Stomach (tissue), 9 donors: Measurements from ENCODE around the gene PFDN5. TPM values are rescaled to one million over a fixed set of nuclear protein-coding genes. Genes with fewer than 3 reads are reported as not detected.
A peak's percentile ranks its signal among the peaks of the same experiment; 100 is the strongest.
"Not testable (repeated sequence)": the region's sequence is repeated elsewhere in the genome, so short reads cannot be mapped to it uniquely, and the experiment has no call there.

Experiments used
- DNase-seq, 2 donors: peaks; one replicate each; pipeline versions ENCODE4 v3.0.0 to v3.0.0-alpha.2; 2013 to 2019
- H3K27ac ChIP-seq, 5 donors: fragments of 200-600 bp in 4 of 5; sonication (generic) in 4 of 5; one replicate each; pipeline ENCODE4 v1.5.1; 2013 to 2019; ENCODE audit warnings: mild to moderate bottlenecking in 1 of 5, moderate library complexity in 1 of 5
- H3K27me3 ChIP-seq, 3 donors: fragments of 200-600 bp; sonication (generic); one replicate each; pipeline ENCODE4 v1.5.1; 2017 to 2019; ENCODE audit warnings: mixed run types in 1 of 3
- H3K36me3 ChIP-seq, 4 donors: fragments of 200-600 bp; sonication (generic); 1 replicate in 3 of 4; 2 replicates in 1 of 4; pipeline ENCODE4 v1.5.1; 2016 to 2019
- H3K4me1 ChIP-seq, 4 donors: fragments of 200-600 bp; sonication (generic); one replicate each; pipeline ENCODE4 v1.5.1; 2016 to 2019
- H3K4me3 ChIP-seq, 4 donors: fragments of 200-600 bp; sonication (generic) in 3 of 4; one replicate each; pipeline ENCODE4 v1.5.1; 2016 to 2019; ENCODE audit warnings: mild to moderate bottlenecking in 1 of 4
- H3K9me3 ChIP-seq, 4 donors: fragments of 200-600 bp; sonication (generic); one replicate each; pipeline ENCODE4 v1.5.1; 2016 to 2019
- EP300 ChIP-seq: sonication (generic); formaldehyde crosslinking; IDR thresholded peaks from one replicate; pipeline ENCODE4 v1.6.1; 2017; ENCODE audit warnings: antibody characterized with exemption
- POLR2A ChIP-seq, 4 donors: fragments of 450-650 bp; IDR thresholded peaks; one replicate each; pipeline ENCODE4 v1.6.1; 2016; ENCODE audit warnings: antibody characterized with exemption in 4 of 4, control low read depth in 2 of 4, mild to moderate bottlenecking in 1 of 4, moderate library complexity in 1 of 4
- POLR2AphosphoS5 ChIP-seq, 3 donors: sonication (generic); formaldehyde crosslinking; IDR thresholded peaks; one replicate each; pipeline ENCODE4 v1.6.1; 2016; ENCODE audit warnings: antibody characterized with exemption in 3 of 3
- WGBS, 5 donors: extraction: QIAGEN DNeasy Blood & Tissue Kit in 3 of 5; methylation state at CpG; one replicate each; pipeline versions ENCODE4 v1.1.5 to v1.1.7; 2013 to 2018; 5-methylcytosine and 5-hydroxymethylcytosine counted together
- intact Hi-C: fragments of 100-400 bp; cut with DNase I; formaldehyde crosslinking; loops from one replicate; pipeline ENCODE4 v1.15.1; 2023; ENCODE audit warnings: low total_unique reads
- polyA plus RNA-seq, 3 donors: library from polyadenylated mRNA; stranded (reverse); fragments of 200-250 nt; gene quantifications; one replicate each; pipeline ENCODE4 v1.2.3, GENCODE V29; 2013
- total RNA-seq, 5 donors: library from RNA; depleted of rRNA; stranded (reverse); fragments of >200 nt; gene quantifications; one replicate each; pipeline versions ENCODE4 v1.1.0 to v1.2.3, GENCODE V29; 2014 to 2016
- TF ChIP-seq, protein P1 (sequence below), 7 experiments: fragments of 450-650 bp in 4 of 7; fragments of 200-600 bp in 3 of 7; sonication (generic) in 3 of 7; IDR thresholded peaks; one replicate each; pipeline ENCODE4 v1.5.1; 2016 to 2019; ENCODE audit warnings: antibody characterized with exemption in 7 of 7, control low read depth in 2 of 7, mild to moderate bottlenecking in 1 of 7
- donor health status: healthy with polysubstance abuse.
- donor health status: Bipolar disorder and iron deficiency.
- donor health status: healthy.

The PFDN5 gene
- total and polyA plus RNA-seq, 8 donors: 207 to 1,886 (median 560) TPM

DNA sequence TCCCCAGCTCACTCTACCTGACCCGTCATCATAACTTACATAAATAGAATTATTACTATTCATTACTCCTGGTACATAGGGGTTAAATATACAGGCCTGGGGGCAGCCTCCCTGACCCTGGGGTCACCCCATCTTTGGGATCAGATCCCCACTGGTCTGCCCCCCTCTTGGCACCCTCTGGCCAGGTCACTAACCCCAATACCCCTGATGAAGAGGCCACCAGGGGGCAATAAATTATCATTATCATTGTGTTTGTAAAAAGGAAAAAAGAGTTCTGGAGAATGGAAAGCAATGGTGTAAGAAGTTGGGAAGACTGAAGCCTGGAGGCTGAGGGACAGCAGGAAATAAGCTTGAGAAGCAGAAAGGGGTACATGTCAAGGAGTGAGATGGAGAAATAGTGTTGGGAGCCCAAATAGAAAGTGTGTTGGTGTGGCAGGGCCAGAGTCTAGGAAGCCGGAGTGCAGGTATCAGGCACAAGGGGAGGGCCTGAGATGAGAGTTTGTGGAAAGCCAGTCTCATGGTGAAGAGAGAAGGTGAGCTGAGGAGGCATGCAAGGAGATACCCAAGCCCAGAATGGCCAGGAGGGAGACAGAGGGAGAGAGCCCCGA, 32.2 kb downstream of the PFDN5 start:
- TF ChIP-seq EP300 (no peak), POLR2AphosphoS5 (IDR thresholded peaks at IDR 0.05) (no peak), POLR2A (IDR thresholded peaks at IDR 0.05) (no peak)
- TF ChIP-seq, protein P1, sequence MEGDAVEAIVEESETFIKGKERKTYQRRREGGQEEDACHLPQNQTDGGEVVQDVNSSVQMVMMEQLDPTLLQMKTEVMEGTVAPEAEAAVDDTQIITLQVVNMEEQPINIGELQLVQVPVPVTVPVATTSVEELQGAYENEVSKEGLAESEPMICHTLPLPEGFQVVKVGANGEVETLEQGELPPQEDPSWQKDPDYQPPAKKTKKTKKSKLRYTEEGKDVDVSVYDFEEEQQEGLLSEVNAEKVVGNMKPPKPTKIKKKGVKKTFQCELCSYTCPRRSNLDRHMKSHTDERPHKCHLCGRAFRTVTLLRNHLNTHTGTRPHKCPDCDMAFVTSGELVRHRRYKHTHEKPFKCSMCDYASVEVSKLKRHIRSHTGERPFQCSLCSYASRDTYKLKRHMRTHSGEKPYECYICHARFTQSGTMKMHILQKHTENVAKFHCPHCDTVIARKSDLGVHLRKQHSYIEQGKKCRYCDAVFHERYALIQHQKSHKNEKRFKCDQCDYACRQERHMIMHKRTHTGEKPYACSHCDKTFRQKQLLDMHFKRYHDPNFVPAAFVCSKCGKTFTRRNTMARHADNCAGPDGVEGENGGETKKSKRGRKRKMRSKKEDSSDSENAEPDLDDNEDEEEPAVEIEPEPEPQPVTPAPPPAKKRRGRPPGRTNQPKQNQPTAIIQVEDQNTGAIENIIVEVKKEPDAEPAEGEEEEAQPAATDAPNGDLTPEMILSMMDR (IDR thresholded peaks at IDR 0.05): peak in 2 of 7 experiments; percentile 8 to 15
- DNase-seq: no peak
- H3K36me3 ChIP-seq: no peaks in the 10 kb centered on the region
- intact Hi-C loops: no loop called here
- WGBS, 5 donors: 70 to 84% (median 81%) methylated on average over 3 of the region's 3 CpGs
- H3K4me3 ChIP-seq: no peak overlapping the region
- H3K4me1 ChIP-seq: peaks cover 10 to 29% (median 28%) of the 10 kb centered on the region in 4 donors
- no peaks in the 10 kb centered on the region for H3K9me3 ChIP-seq
- H3K27me3 ChIP-seq: peaks cover 0 to 28% (median 0%) of the 10 kb centered on the region in 3 donors
- no peak overlapping the region for H3K27ac ChIP-seq

DNA sequence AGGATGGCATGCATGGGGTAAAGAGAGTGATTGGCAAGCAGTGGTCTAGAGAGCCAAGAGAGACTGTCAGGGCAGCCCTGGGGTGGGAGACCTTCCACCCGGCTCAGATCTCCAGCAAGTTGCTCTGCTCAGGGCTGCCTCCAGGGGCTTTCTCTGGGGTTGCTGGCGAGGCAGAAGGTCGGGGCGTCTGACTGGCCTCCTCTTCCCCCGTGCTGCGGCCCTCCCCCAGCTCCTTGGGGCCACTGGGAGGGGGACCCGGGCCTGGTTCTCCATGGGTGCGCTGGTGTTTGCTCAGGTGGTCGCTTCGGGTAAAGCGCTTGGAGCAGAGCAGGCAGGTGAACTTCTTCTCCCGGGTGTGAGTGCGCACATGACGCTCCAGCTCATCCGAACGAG, 32.7 kb downstream of the PFDN5 start:
- peak in 1 of 2 donors; percentile 40 for DNase-seq
- no peak overlapping the region for H3K27ac ChIP-seq
- no peaks in the 10 kb centered on the region for H3K36me3 ChIP-seq
- H3K27me3 ChIP-seq: peaks cover 0 to 33% (median 0%) of the 10 kb centered on the region in 3 donors
- TF ChIP-seq, protein P1 (IDR thresholded peaks at IDR 0.05): no peak
- TF ChIP-seq POLR2AphosphoS5 (IDR thresholded peaks at IDR 0.05) (no peak), EP300 (no peak), POLR2A (IDR thresholded peaks at IDR 0.05) (no peak)
- no peaks in the 10 kb centered on the region for H3K9me3 ChIP-seq
- intact Hi-C loops: no loop called here
- no peak overlapping the region for H3K4me3 ChIP-seq
- H3K4me1 ChIP-seq: peaks cover 10 to 29% (median 28%) of the 10 kb centered on the region in 4 donors
- WGBS, 5 donors: 39 to 53% (median 48%) methylated on average over 3 to 16 of the region's 16 CpGs

DNA sequence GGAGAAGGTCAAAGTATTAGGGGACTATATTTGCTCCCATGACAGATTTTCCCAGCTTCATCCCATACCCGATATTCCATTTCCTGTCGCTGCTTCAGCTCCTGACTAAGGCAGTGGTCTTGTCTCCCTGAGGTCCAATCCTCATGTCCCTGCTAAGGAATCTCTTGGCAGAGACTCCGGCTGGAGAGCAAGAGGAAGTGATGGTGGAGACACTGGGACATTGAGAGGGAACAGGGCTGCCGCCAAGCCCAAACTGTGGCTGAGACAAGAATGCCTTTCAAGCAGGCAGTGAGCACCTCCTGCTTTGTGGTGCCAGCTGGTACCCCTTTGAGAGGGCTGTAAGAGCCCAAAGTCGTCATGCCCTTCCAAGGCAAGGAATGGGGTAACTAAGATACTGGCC, 35.3 kb downstream of the PFDN5 start:
- no peaks in the 10 kb centered on the region for H3K9me3 ChIP-seq
- peaks cover 0 to 56% (median 2%) of the 10 kb centered on the region in 3 donors for H3K27me3 ChIP-seq
- peaks cover 0 to 9% (median 6%) of the 10 kb centered on the region in 4 donors for H3K4me1 ChIP-seq
- H3K36me3 ChIP-seq: no peaks in the 10 kb centered on the region
- TF ChIP-seq EP300: no peak
- TF ChIP-seq, protein P1 (IDR thresholded peaks at IDR 0.05): no peak
- no peak for TF ChIP-seq POLR2AphosphoS5 (IDR thresholded peaks at IDR 0.05)
- no peak for TF ChIP-seq POLR2A (IDR thresholded peaks at IDR 0.05)
- intact Hi-C loops: no loop called here
- H3K27ac ChIP-seq: no peak overlapping the region
- DNase-seq: peak in 1 of 2 donors; percentile 33
- WGBS, 5 donors: 66 to 88% (median 79%) methylated on average over 5 of the region's 5 CpGs
- H3K4me3 ChIP-seq: no peak overlapping the region

DNA sequence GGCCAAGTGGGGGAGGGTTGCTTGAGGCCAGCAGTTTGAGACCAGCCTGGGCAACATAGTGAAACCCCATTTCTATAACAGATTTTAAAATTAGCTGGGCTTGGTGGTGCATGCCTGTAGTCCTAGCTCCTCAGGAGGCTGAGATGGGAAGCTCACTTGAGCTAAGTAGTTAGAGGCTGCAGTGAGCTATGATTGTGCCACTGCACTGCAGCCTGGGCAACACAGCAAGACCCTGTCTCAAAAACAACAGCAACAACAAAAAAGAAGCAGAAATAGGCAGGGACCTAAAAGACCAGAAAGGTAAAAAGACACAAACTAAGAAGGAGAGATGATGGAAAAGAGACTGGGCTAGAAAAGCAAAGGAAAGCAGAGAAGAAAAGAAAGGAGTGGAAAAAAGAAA, 37.0 kb downstream of the PFDN5 start:
- H3K36me3 ChIP-seq, H3K9me3 ChIP-seq, H3K27ac ChIP-seq, H3K4me1 ChIP-seq, DNase-seq, intact Hi-C loops, H3K4me3 ChIP-seq: not testable (repeated sequence)
- peaks cover 0 to 68% (median 9%) of the 10 kb centered on the region in 3 donors for H3K27me3 ChIP-seq

- intact Hi-C loops: no loop called here
- 52 to 72% (median 66%) methylated on average over 14 to 15 of the region's 15 CpGs for WGBS, 5 donors
- H3K4me3 ChIP-seq: no peak overlapping the region
- peaks cover 0 to 71% (median 9%) of the 10 kb centered on the region in 3 donors for H3K27me3 ChIP-seq
- no peaks in the 10 kb centered on the region for H3K36me3 ChIP-seq
- no peaks in the 10 kb centered on the region for H3K9me3 ChIP-seq
- H3K4me1 ChIP-seq: no peaks in the 10 kb centered on the region
- TF ChIP-seq POLR2A (IDR thresholded peaks at IDR 0.05) (no peak), EP300 (no peak), POLR2AphosphoS5 (IDR thresholded peaks at IDR 0.05) (no peak)
- TF ChIP-seq, protein P1 (IDR thresholded peaks at IDR 0.05): no peak
- peak in 1 of 2 donors; percentile 34 for DNase-seq
- H3K27ac ChIP-seq: no peak overlapping the region
Measured at GRCh38 chr12:53332744-53333143, 37.4 kb downstream of the PFDN5 start.
